HG02588 (cell line): ENCODE measurements around the gene TRPV5.

ENCODE experiments used
- ATAC-seq: cut with Tn5 transposase; IDR thresholded peaks from one replicate; pipeline ENCODE4 v1.9.1; 2021; ENCODE audit warnings: mild to moderate bottlenecking, moderate library complexity; ENCODE audit not compliant: unreplicated experiment

The TRPV5 gene

GRCh38 chr7:142887282-142888015 is 46.1 kb downstream of the TRPV5 start:
- no peak for ATAC-seq

DNA sequence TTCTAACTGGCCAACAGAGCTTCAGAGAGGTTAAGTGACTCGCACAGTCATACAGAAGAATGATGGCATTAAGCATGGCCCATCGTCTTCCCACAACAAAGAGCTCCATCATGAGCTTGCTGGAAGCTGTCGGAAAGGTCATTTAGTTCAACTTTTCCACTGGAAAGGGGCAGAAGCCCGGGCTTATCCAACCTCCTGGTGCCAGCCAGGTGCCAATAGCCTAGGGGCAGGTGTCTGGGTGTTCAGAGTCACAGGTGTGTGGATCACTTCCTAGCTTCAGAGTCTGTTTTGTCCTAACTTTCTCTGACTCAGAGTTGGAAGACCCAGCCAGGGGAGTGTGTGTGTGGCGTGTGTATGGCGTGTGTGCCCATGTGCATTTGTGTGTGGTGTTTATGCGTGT is 46.7 kb downstream of the TRPV5 start:
- ATAC-seq = no peak

DNA sequence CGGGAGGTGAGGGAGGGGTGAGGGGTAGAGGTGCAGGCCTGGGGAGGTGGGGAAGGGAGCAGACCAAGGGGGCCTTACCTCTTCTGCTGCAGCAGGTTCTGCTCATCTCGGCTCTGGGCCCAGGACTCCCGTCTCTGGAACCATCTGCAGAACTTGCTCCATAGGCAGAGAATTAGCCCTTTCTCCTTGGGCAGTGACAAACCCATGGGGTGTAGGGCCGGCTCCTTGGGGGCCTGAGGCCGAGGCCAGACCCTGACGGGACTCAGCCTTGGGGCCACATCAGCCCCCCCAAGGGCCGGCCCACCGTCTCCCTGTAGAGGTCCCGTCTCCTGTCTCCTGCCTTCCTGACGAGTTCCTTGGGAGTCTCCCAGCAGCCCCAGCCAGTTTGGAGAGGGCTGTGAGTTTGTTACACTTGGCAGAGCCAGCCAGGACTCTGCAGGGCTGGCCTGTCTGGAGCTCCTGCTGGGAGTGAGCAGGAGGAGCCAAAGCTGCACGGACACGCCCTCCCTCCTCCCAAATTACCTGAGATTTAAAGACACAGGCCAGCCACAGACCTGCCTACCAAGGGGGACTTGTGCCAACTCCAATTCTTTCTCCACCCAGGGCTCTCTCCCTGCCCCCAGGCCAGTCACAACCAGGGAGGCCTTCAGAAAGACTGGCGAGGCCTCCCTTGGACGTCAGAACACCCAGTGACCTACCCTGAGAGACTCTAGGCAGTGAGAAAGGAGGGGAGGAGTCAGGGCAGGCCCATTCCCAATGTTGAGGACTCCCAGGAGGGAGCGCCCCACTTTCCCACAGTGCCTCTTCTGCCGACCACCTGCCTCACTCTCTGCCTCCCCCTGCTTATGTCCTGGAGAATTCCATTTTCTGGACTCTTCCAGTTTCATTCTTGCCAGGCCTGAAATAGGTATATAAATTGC is 48.0 kb downstream of the TRPV5 start, which contains the start of gene TRPV6:
TSS of gene TRPV6 (minus strand) at position 435 of the 920 bp plus-strand sequence.
- ATAC-seq = no peak

- no peak for ATAC-seq
Measured at GRCh38 chr7:142884286-142884640, 49.3 kb downstream of the TRPV5 start.

DNA sequence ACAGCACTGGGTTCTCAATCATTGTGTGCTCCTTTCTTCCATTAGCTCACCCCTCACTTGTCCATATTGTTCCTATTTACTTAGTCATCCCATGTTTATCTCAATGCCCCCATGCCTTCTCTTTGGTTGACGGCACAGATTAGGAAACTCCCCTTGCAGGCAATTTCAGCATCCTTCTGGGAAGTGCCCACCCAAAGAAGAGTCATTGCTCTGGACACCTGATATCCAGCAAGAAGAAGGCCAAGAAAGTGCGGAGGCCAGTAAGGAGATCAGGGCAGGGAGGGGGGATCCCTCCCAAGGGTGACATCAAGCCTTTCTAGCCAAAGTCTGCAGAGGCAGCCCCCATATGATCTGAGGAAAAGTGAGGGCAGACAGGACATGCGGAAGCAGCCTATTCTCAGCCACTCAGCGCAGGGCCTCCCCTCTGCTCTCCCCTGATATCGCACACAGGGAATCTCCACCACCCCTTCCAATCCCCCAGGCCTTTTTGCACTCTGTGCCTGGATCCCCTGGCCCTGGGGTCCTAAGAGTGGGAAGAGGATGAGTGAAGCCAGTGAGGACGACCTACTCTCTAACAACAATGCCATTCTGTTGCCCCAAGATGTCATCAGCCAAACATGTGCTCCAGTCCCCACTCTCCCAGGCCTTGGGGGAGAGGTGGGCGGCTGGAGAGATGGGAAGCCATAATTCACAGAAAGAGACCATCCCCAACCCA is 49.8 kb downstream of the TRPV5 start:
- ATAC-seq = no peak

DNA sequence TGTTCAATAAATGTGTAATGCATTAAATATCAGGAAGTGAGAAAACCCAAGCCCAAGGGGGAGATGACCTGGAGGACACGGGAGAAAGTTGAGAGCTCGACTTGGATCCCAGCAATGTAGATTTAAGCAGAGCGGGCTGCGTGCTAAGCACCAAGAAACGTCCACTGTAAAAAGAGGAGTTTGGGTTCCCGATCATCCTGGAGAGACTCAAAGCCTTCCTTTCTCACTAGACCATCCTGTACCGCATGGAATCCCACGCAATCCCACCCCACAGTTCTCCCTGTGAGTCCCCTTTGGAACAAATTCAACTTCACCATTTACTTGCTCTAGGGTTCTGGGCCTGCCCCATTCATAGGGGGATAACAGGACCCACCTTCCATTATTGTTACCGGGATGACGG is 50.4 kb downstream of the TRPV5 start:
- no peak for ATAC-seq

DNA sequence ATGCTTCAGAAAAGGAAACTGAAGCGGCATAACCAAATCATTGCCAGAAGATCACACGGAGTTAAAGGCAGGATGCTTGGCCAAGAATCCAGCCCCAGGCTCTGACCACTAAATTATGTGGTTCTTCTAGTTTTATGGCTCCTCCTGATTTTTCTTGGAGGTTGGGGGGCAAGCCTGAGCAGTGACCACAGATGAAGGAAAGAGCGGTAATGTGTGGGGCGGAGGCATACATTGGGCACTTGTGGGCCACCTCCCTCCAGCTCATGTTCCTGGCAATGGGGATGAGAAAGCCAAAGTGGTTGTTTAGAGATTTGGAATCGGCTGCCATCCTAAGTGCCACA is 51.2 kb downstream of the TRPV5 start:
- ATAC-seq = no peak

DNA sequence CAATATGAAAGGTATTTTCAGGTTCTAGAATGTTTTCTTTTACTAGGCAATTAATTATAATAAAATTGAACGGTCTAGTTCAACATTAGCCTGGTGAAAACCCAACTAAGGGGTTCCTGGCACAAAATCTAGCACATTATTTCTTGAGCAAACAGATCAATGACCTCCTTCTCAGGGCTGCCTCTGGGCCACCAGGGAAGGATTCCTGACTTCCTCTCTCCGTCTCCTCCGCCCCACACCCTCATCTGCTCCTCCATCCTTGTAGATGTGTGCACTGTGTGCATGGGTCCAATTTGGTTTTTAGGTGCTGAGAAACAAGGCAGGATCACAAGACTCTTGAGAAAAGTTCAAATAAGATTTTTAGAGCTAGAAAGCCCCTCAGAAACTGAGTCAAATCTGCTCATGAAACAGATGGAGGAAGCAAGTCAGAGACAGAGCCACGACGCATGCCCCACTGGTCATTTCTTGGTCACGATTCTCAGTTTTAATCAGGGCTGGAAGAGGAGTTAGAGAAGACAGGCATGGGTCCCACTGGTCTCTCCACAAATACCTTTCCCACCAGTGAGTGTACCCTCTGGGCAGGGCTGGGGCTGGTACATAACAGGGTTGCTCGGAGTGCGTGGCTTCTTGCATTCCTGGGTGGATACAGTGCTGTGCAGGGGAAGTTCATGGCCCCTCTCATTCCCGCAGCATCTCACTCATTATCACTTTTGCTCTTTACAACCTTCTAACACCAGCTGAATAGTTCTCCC is 51.8 kb downstream of the TRPV5 start:
- ATAC-seq = no peak

GRCh38 chr7:142880876-142881505 is 52.6 kb downstream of the TRPV5 start:
- ATAC-seq = peak; percentile 57

GRCh38 chr7:142879060-142879459 is 54.5 kb downstream of the TRPV5 start:
- no peak for ATAC-seq

DNA sequence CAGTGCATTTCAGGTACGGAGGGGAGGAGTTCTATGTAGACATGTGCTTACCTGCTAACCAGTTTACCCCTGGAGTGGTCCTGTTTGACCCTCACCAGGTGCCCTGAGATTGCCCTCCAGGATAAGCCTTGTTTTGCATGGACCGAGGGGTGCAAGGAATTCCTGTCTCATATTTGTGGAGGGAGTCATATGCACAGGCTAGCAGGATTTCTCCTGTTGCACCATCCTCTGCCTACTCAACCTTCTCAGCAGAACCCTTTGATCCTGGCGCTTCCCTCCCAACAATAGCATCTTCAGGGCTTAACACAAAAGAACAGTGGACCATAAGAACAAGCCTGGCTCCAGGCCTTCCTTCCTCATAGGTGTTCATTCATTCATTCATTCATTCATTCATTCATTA is 55.2 kb downstream of the TRPV5 start:
- no peak for ATAC-seq

DNA sequence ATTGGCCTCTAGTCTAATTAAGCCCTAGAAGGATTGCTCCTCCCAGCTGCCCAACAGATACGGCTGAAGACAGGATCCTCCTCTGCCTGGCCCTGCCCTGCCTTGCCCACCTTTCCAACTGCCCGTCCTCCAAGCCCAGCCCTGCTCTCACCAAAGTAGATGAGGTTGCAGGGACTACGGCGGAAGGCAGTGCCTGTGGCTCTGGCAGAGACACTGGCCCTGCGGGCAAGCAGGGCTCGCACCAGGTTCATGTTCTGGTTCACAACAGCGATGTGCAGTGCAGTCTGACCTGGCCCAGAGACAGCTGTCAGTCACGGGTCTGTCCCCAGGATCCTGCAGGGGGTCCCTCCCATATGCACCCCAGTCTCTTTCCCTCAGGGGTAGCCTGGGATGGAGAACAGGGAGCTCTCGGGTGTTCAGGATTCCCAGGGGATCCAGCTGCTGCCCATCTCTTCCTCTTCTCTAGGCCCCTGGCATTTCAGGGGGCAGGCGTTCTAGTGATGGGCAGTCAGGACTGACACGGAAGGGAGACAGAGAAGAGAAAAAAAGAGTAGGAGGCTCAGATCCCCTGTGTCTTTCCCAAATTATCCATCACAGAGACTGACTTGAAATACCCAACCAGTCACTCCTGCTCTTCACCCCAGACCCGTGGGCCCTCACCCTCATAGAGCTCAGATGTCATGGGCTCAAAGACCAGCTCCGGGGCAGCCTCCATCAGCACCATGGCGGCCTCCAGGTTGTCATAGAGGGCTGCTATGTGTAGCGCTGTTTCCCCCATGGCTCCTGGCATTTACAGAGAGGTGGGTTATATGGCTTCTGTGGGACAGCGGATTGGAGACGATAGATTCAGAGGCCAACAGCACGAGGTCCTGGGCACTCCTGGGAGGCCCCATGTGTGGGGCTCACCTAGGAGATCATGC is 56.3 kb downstream of the TRPV5 start:
- no peak for ATAC-seq

DNA sequence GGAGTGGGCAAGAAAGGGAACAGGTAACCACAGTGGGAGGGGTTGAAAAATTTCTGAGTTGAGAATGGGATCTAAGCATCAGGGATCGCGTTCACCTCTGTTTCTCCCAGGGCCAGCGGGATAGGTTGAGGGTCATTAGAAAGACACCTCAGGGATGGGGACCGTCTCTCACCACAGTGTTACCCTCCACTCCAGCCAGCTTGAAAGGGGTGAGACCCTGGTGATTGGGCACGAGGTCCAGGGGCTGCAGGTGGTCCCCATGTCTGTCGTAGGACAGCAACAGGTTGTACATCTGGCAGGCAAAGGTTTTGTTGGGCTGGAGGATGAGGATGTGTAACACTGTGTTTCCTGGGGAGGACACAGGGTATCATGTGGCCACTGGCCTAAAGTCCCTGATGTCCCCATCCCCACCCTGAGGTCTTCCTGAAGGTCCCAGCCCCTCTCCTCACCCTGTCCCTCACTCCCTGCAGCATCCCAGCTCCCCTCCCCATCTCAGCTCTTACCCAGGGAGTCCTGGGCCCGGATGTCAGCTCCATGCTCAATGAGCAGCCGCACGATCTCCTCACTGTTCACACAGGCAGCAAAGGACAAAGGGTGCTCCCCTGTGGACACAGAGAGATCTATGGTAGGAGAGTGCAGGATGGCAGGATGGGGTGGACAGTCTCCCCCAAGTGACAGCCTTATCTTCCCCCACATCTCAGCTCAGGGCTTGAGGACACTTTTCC is 57.1 kb downstream of the TRPV5 start:
- ATAC-seq = no peak

DNA sequence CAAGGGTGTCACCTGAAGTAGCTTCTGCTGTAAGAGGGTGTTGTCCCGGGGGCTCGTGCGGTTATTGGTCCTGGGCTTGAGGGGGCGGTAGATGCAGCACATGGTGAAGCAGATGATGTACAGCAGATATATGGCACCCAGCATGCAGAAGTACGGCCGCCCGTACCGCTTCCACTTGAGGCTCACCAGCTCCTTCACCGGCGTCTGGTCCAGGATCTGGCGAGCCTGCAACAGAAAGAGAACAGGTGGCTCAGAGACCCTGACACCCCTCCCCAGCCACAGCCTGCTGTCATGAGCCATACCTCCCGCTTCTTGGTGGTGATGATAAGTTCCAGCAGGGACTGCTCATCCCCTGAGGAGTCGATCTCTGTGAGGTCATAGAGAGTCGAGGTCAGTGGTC is 58.1 kb downstream of the TRPV5 start:
- no peak for ATAC-seq

DNA sequence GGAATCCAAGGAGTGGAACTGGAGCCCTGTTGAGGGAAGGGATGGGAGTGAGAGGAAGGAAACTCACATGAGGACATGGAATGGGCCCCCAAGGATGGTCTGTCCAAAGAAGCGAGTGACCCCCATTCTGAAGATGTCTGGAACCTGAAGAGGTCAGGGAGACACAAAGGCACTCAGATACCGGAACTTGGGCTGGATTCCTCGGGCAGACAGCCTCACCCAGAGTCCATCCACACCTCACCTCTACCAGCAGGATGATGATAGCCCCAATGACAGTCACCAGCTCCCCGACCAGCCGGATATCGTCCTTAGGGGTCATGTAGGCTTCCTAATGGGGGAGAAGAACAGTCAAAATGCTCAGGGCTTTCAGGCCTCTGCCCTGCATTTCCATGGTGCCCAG is 58.7 kb downstream of the TRPV5 start:
- ATAC-seq = no peak

GRCh38 chr7:142874409-142874808 is 59.1 kb downstream of the TRPV5 start:
- no peak for ATAC-seq

DNA sequence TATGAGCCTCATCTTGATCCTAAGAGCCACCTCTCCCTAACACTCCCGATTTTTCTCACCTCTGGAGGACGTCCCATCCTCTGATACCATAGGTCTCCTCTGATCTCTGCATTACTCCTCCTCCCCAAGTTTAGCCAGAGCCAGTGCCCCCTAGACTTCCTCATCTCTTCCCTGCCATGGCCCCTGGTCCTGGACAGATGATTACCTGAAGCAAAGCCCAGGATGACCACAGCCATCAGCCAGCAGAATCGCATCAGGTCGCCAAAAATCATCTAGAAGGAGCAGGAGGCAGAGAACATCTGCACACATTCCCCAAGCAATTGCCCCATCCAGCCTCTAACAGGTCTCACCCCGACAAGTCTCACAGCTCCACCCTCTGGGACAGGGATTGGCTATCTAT is 59.7 kb downstream of the TRPV5 start:
- no peak for ATAC-seq

DNA sequence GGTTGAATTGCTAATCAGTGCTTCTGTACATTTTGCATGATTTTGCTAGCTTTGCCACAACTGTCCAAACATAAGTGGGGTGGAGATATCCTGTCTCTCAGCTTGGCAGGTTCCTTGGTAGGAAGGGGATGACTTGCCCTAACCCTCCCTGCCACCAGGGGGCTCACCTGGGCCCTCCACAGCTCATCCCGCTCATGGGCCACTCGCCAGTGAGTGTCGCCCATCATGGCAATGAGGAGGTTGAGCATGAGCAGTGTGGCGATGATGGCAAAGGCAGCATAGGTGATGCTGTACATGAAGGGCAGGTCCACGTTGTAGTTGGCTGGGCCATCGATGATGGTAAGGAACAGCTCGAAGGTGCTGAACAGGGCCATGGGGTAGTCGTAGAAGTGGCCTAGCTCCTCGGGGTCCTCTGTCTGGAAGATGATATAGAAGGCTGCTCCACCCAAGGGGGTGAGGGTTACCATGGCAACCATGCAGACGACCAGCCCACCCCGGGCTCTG is 60.2 kb downstream of the TRPV5 start:
- ATAC-seq = peak; percentile 64
